CD4-positive, alpha-beta T cell (primary cell): ENCODE data around the gene ADCY7. TPM values are rescaled to one million over a fixed set of nuclear protein-coding genes. Genes with fewer than 3 reads are reported as not detected.

Experiments
- ATAC-seq: fragments of 200-7000 bp; cut with Tn5 transposase; one replicate; pipeline ENCODE4 v1.10.0; 2022; ENCODE audit warnings: mild to moderate bottlenecking; ENCODE audit not compliant: poor library complexity
- CTCF ChIA-PET: fragments of 350-600 bp; sonication (Branson Sonifier 250); formaldehyde crosslinking; loops from one replicate; lab custom pipeline; 2021; ENCODE audit warnings: antibody characterized with exemption, inconsistent platforms; lab: Charles Lee
- POLR2A ChIA-PET: fragments of 350-600 bp; sonication (Branson Sonifier 250); formaldehyde crosslinking; loops from one replicate; lab custom pipeline; 2021; ENCODE audit warnings: antibody characterized with exemption, inconsistent platforms; lab: Charles Lee
- DNase-seq, 14 experiments: peaks; one replicate each; pipeline ENCODE4 v3.0.0-alpha.2; 2013 to 2020; ENCODE audit warnings: mixed read lengths in 2 of 14
- H3K27ac ChIP-seq, 2 donors: one replicate each; pipeline versions ENCODE4 v1.5.1 to v1.7.0; 2013; ENCODE audit warnings: low read length in 2 of 2, low read depth in 1 of 2, mild to moderate bottlenecking in 1 of 2
- H3K27me3 ChIP-seq, 2 experiments: 1 replicate in 1 of 2; 2 replicates in 1 of 2; pipeline versions ENCODE4 v1.6.1 to v1.7.0; 2013; ENCODE audit warnings: low read length in 2 of 2, control low read depth in 1 of 2, mild to moderate bottlenecking in 1 of 2, moderate library complexity in 1 of 2; ENCODE audit not compliant: insufficient read depth in 2 of 2, control insufficient read depth in 1 of 2
- H3K36me3 ChIP-seq: one replicate; pipeline ENCODE4 v1.6.1; 2013; ENCODE audit warnings: low read length, control low read depth; ENCODE audit not compliant: insufficient read depth
- H3K4me1 ChIP-seq: one replicate; pipeline ENCODE4 v1.6.1; 2013; ENCODE audit warnings: low read length, control low read depth; ENCODE audit not compliant: insufficient read depth
- H3K4me3 ChIP-seq: one replicate; pipeline ENCODE4 v1.5.1; 2013; ENCODE audit warnings: mild to moderate bottlenecking, low read length, moderate library complexity
- H3K9me3 ChIP-seq, 2 experiments: 1 replicate in 1 of 2; 2 replicates in 1 of 2; pipeline versions ENCODE4 v1.6.1 to v1.7.0; 2013; ENCODE audit warnings: low read length in 2 of 2, mild to moderate bottlenecking in 2 of 2, control low read depth in 1 of 2, moderate library complexity in 1 of 2; ENCODE audit not compliant: control insufficient read depth in 1 of 2, insufficient read depth in 1 of 2
- H3K27ac Mint-ChIP-seq: one replicate; pipeline ENCODE4 v1.8.0; 2020; ENCODE audit warnings: mixed read lengths
- H3K27me3 Mint-ChIP-seq: one replicate; pipeline ENCODE4 v1.8.0; 2021; ENCODE audit warnings: mixed read lengths
- H3K36me3 Mint-ChIP-seq: one replicate; pipeline ENCODE4 v1.8.0; 2021; ENCODE audit warnings: low read depth, mixed read lengths
- H3K4me1 Mint-ChIP-seq: one replicate; pipeline ENCODE4 v1.8.0; 2021; ENCODE audit warnings: low read depth, mixed read lengths
- H3K4me3 Mint-ChIP-seq: one replicate; pipeline ENCODE4 v1.8.0; 2020; ENCODE audit warnings: mild to moderate bottlenecking, mixed read lengths
- H3K9me3 Mint-ChIP-seq: one replicate; pipeline ENCODE4 v1.8.0; 2020; ENCODE audit warnings: mixed read lengths
- CTCF ChIP-seq: fragments of 200-600 bp; IDR thresholded peaks from one replicate; pipeline ENCODE4 v1.8.0; 2022; ENCODE audit warnings: antibody characterized with exemption, mild to moderate bottlenecking
- intact Hi-C, 2 experiments: fragments of 100-400 bp; cut with DNase I in 1 of 2; cut with micrococcal nuclease in 1 of 2; formaldehyde crosslinking; loops; one replicate each; pipeline versions ENCODE4 v1.15.1 to v1.9.0; 2023 to 2025; cut with DNase I, micrococcal nuclease
- total RNA-seq, 174 experiments: library from RNA in 2 of 174; stranded (reverse) in 2 of 174; gene quantifications; one replicate each; pipeline ENCODE4 v1.2.3 and lab custom pipeline; 2021 to 2026

ADCY7 gene
- total RNA-seq, 2 experiments from 2014 or later, result 136 to 147 TPM

GRCh38 chr16:50269061-50269705, 2.8 kb downstream of the ADCY7 start:
- H3K36me3 ChIP-seq, result peaks cover 18% of the 10 kb centered on the region
- Mint-ChIP-seq H3K9me3 (no peaks in the 10 kb centered on the region), H3K4me1 (peaks cover 94% of the 10 kb centered on the region), H3K27me3 (no peaks in the 10 kb centered on the region), H3K27ac (peak overlapping the region; percentile 100), H3K4me3 (peak overlapping the region; percentile 99), H3K36me3 (peaks cover 62% of the 10 kb centered on the region)
- CTCF ChIA-PET, result interaction anchor here (2.1 kb wide), 1 partner anchor 9 kb away, joined by 6 read pairs; no protein-coding TSS in a partner anchor
- H3K4me1 ChIP-seq, result peaks cover 92% of the 10 kb centered on the region
- intact Hi-C loops, result loop anchor here (2.0 to 10.0 kb wide), 9 partner anchors 46 to 478 kb away; partner anchors contain the start of genes CYLD (in 1 of the 2), NKD1 (in 1 of the 2) and TENT4B (in 1 of the 2)
- H3K9me3 ChIP-seq, result no peaks in the 10 kb centered on the region
- ATAC-seq (no peak), DNase-seq (no peak)
- no peaks in the 10 kb centered on the region for H3K27me3 ChIP-seq
- POLR2A ChIA-PET, result interaction anchor here (1.1 to 6.3 kb wide), 7 partner anchors 11 to 68 kb away, joined by 3 to 77 read pairs (median 3); no protein-coding TSS in a partner anchor
- no peak for TF ChIP-seq CTCF
- H3K27ac ChIP-seq, result peak overlapping the region; percentile 36 to 54
- H3K4me3 ChIP-seq, result no peak overlapping the region

GRCh38 chr16:50269769-50270509, 3.6 kb downstream of the ADCY7 start:
- ChIA-PET POLR2A (interaction anchor here (6.3 kb wide), 1 partner anchor 10 kb away, joined by 77 read pairs; no protein-coding TSS in a partner anchor), CTCF (interaction anchor here (1.0 to 1.2 kb wide), 2 partner anchors 9 to 99 kb away, joined by 3 read pairs; partner anchors contain the start of gene BRD7)
- TF ChIP-seq CTCF, result no peak
- H3K4me3 ChIP-seq, result no peak overlapping the region
- H3K36me3 ChIP-seq, result peaks cover 18% of the 10 kb centered on the region
- Mint-ChIP-seq H3K27me3 (no peaks in the 10 kb centered on the region), H3K36me3 (peaks cover 62% of the 10 kb centered on the region), H3K27ac (peak overlapping the region; percentile 100), H3K4me3 (peak overlapping the region; percentile 99), H3K9me3 (no peaks in the 10 kb centered on the region), H3K4me1 (peaks cover 93% of the 10 kb centered on the region)
- peak overlapping the region; percentile 36 to 91 for H3K27ac ChIP-seq
- no peaks in the 10 kb centered on the region for H3K9me3 ChIP-seq
- DNase-seq, result no peak
- no peak for ATAC-seq
- H3K4me1 ChIP-seq, result peaks cover 97% of the 10 kb centered on the region
- intact Hi-C loops, result loop anchor here (2.0 to 10.0 kb wide), 10 partner anchors 45 to 477 kb away; partner anchors contain the start of genes TENT4B (in 2 of the 2), CYLD (in 1 of the 2) and NKD1 (in 1 of the 2)
- no peaks in the 10 kb centered on the region for H3K27me3 ChIP-seq

GRCh38 chr16:50270510-50271147, 4.3 kb downstream of the ADCY7 start:
- peaks cover 62% of the 10 kb centered on the region for H3K36me3 Mint-ChIP-seq
- peaks cover 18% of the 10 kb centered on the region for H3K36me3 ChIP-seq
- CTCF ChIA-PET, result interaction anchor here (1.0 to 1.2 kb wide), 2 partner anchors 9 to 99 kb away, joined by 3 read pairs; partner anchors contain the start of gene BRD7
- H3K27ac Mint-ChIP-seq, result peak overlapping the region; percentile 100
- no peaks in the 10 kb centered on the region for H3K27me3 Mint-ChIP-seq
- peak overlapping the region; percentile 99 for H3K4me3 Mint-ChIP-seq
- TF ChIP-seq CTCF, result no peak
- peak overlapping the region; percentile 91 to 93 for H3K27ac ChIP-seq
- H3K4me1 Mint-ChIP-seq, result peaks cover 94% of the 10 kb centered on the region
- no peak overlapping the region for H3K4me3 ChIP-seq
- no peaks in the 10 kb centered on the region for H3K9me3 ChIP-seq
- no peaks in the 10 kb centered on the region for H3K9me3 Mint-ChIP-seq
- peak in 2 of 14 experiments; percentile 15 to 25 for DNase-seq
- POLR2A ChIA-PET, result interaction anchor here (6.3 kb wide), 1 partner anchor 10 kb away, joined by 77 read pairs; no protein-coding TSS in a partner anchor
- intact Hi-C loops, result loop anchor here in 1 of 2 experiments (10.0 kb wide), 1 partner anchor 116 kb away; the partner anchor contains the start of gene TENT4B
- no peak for ATAC-seq
- no peaks in the 10 kb centered on the region for H3K27me3 ChIP-seq
- H3K4me1 ChIP-seq, result peaks cover 97% of the 10 kb centered on the region
